ENCODE results near the gene ACAD9.

The ACAD9 gene

DNA sequence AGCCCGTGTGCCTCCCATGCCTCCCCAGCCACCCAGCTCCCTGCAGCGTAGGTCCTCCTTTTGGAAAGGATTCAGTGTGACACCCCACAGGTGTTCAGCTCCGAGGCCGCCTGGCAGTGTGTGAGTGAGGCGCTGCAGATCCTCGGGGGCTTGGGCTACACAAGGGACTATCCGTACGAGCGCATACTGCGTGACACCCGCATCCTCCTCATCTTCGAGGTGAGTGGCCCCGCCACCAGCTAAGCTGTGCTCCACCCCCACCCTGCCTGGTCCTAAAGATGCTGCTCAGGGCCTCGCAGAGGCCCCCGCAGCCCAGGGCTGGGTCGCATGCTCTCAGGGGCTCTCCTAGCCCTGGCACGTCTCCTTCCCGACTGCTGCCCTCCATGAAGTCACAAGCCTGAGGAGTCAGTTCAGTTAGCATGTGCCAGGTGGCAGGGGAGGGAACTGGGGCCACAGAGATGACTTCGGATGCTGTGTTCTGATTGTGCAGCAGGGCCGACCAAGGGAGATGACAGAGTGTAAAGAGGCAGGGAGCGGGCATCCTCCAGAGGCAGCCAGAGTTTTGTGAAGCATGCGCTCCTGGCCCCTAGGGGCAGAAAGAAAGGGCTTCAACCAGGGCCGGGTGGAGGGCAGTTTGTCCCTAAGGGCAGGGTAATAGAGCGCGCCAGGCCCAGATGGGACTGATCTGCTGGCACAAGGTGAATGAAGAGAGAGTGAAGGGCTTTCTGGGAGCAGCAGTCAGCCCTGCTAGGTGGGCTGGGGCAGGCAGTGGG is 26.8 kb downstream of the ACAD9 start:
- Histone ChIP-seq H3K4me3 (ENCODE audit: insufficient read length, low read depth) (no peak overlapping the region), H3K36me3 (ENCODE audit: insufficient read depth, insufficient read length, low read length) (peaks cover 98% of the 10 kb centered on the region), H3K27me3 (ENCODE audit: insufficient read depth, insufficient read length) (no peaks in the 10 kb centered on the region), H3K9ac (ENCODE audit: insufficient read length, low read depth) (no peak overlapping the region), H3K9me3 (ENCODE audit: insufficient read depth, low read length) (no peaks in the 10 kb centered on the region), H3K4me1 (ENCODE audit: insufficient read depth, insufficient read length) (no peaks in the 10 kb centered on the region)
- TF ChIP-seq SUZ12 (IDR thresholded peaks at IDR 0.05; ENCODE audit: extremely low read depth, insufficient read depth, insufficient read length): no peak
- TF ChIP-seq ZNF274 (IDR thresholded peaks at IDR 0.05; ENCODE audit: low read depth, low read length): no peak
- TF ChIP-seq YY1 (IDR thresholded peaks at IDR 0.05; ENCODE audit: insufficient read depth, insufficient read length): no peak
- DNase-seq (ENCODE audit: low read depth, low spot score): no peak

DNA sequence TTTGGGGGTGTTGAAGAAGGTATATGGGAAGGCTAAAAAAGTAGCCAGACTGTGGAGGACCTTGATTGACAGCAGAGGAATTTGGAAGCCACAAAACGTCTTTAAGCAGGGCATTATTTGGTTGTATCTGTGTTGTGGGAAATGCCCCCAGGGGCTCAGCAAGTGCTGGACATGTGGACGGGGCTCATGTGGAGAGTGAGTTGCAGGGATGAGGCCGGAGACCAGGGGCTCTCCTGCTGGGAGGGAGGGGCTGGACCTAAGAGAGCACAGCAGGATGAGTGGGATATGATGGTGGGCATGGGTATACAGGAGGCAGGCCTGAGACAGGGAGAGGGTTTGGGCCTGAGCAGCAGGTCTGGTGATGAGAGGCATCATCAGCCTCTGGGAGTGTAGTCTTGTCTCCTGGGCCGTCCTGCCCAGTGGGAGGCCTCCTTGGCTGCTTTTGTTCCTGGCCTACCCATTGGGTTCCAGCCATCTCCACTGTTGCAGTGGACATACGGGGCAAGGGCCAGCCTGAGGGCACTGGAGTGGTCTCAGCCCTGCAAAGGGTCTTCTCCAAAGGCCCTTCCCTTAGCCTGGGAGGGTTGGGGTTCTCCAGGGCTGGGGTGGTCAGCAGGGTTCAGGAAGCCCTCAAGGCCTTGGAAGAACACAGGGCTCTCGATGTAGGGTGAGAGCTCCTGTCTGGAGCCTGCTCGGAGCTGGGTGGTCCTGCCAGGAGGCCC is 27.5 kb downstream of the ACAD9 start:
- Histone ChIP-seq H3K9ac (ENCODE audit: insufficient read length, low read depth) (no peak overlapping the region), H3K4me3 (ENCODE audit: insufficient read length, low read depth) (no peak overlapping the region), H3K4me1 (ENCODE audit: insufficient read depth, insufficient read length) (no peaks in the 10 kb centered on the region), H3K9me3 (ENCODE audit: insufficient read depth, low read length) (no peaks in the 10 kb centered on the region), H3K27me3 (ENCODE audit: insufficient read depth, insufficient read length) (no peaks in the 10 kb centered on the region), H3K36me3 (ENCODE audit: insufficient read depth, insufficient read length, low read length) (peaks cover 98% of the 10 kb centered on the region)
- TF ChIP-seq SUZ12 (IDR thresholded peaks at IDR 0.05; ENCODE audit: extremely low read depth, insufficient read depth, insufficient read length) (no peak), ZNF274 (IDR thresholded peaks at IDR 0.05; ENCODE audit: low read depth, low read length) (no peak), YY1 (IDR thresholded peaks at IDR 0.05; ENCODE audit: insufficient read depth, insufficient read length) (no peak)
- no peak for DNase-seq (ENCODE audit: low read depth, low spot score)

DNA sequence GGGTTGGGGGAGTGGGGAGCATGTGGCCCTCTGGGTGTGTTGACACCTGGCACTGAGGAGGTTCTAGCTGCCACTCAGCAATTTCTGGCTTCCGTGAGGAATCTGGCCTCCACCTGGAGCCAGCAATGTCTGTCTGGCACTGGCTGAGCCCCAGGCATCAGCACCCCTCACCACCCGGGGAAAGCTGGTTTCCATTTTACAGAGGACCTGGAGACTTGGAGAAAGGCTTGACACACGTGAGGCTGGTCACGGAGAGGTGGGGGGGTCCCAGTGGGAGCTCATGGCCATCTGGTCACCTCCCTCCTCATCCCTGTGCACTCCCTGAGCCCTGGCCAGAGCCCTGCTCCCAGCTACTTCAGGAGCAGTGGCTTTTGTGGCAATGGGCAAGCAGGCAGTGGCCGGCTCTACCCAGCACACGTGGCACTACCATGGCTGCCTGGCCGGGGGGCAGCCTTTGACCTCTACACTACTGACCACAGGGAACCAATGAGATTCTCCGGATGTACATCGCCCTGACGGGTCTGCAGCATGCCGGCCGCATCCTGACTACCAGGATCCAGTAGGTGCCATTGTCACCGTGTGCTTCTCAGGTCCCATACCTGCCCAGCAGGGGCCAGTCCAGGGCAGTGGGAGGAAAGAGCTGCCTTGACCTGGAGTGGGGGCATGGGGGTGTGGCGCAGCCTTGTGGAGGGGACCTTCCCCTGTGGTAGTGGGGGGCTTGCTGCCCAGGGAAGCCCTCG is 28.5 kb downstream of the ACAD9 start:
- Histone ChIP-seq H3K9me3 (ENCODE audit: insufficient read depth, low read length) (no peaks in the 10 kb centered on the region), H3K4me1 (ENCODE audit: insufficient read depth, insufficient read length) (no peaks in the 10 kb centered on the region), H3K4me3 (ENCODE audit: insufficient read length, low read depth) (no peak overlapping the region), H3K9ac (ENCODE audit: insufficient read length, low read depth) (no peak overlapping the region), H3K27me3 (ENCODE audit: insufficient read depth, insufficient read length) (no peaks in the 10 kb centered on the region), H3K36me3 (ENCODE audit: insufficient read depth, insufficient read length, low read length) (peaks cover 98% of the 10 kb centered on the region)
- DNase-seq (ENCODE audit: low read depth, low spot score): no peak
- TF ChIP-seq YY1 (IDR thresholded peaks at IDR 0.05; ENCODE audit: insufficient read depth, insufficient read length) (no peak), SUZ12 (IDR thresholded peaks at IDR 0.05; ENCODE audit: extremely low read depth, insufficient read depth, insufficient read length) (no peak)

DNA sequence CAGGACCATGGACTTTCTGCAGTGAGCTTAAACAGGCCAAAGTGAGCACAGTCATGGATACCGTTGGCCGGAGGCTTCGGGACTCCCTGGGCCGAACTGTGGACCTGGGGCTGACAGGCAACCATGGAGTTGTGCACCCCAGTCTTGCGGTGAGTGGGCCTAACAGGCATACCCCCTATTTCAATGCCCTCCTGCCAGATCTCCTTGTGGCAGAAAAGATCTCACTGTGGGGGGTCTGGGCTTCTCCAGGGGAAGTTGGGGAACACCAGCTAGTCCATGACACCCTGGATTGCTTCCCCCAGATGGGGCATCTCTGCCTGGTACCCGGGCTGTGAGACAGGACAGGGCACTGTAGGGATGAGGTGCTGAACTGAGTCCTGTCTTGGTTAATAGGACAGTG is 29.5 kb downstream of the ACAD9 start:
- H3K9me3 ChIP-seq (ENCODE audit: insufficient read depth, low read length): no peaks in the 10 kb centered on the region
- peaks cover 98% of the 10 kb centered on the region for H3K36me3 ChIP-seq (ENCODE audit: insufficient read depth, insufficient read length, low read length)
- no peak overlapping the region for H3K9ac ChIP-seq (ENCODE audit: insufficient read length, low read depth)
- H3K4me1 ChIP-seq (ENCODE audit: insufficient read depth, insufficient read length): no peaks in the 10 kb centered on the region
- no peak for DNase-seq (ENCODE audit: low read depth, low spot score)
- no peak for TF ChIP-seq SUZ12 (IDR thresholded peaks at IDR 0.05; ENCODE audit: extremely low read depth, insufficient read depth, insufficient read length)
- TF ChIP-seq ZNF274 (IDR thresholded peaks at IDR 0.05; ENCODE audit: low read depth, low read length): no peak
- no peak for TF ChIP-seq YY1 (IDR thresholded peaks at IDR 0.05; ENCODE audit: insufficient read depth, insufficient read length)
- H3K4me3 ChIP-seq (ENCODE audit: insufficient read length, low read depth): no peak overlapping the region
- H3K27me3 ChIP-seq (ENCODE audit: insufficient read depth, insufficient read length): no peaks in the 10 kb centered on the region

DNA sequence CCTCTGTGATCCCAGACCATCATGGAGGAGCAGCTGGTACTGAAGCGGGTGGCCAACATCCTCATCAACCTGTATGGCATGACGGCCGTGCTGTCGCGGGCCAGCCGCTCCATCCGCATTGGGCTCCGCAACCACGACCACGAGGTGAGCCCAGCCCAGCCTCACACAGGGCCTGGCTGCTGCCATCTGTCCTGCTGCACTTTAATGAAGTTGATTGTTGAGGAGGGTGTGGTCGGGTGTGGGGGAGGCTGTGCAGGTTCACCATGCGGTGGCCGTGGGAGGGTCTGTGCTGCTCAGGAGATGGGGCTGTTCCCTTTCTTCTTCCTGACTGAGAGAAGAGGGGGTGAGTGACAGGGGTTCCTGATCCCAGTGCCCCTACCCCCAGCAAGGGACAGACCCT is 30.6 kb downstream of the ACAD9 start:
- DNase-seq (ENCODE audit: low read depth, low spot score): no peak
- H3K27me3 ChIP-seq (ENCODE audit: insufficient read depth, insufficient read length): no peaks in the 10 kb centered on the region
- no peak overlapping the region for H3K4me3 ChIP-seq (ENCODE audit: insufficient read length, low read depth)
- TF ChIP-seq ZNF274 (IDR thresholded peaks at IDR 0.05; ENCODE audit: low read depth, low read length) (no peak), YY1 (IDR thresholded peaks at IDR 0.05; ENCODE audit: insufficient read depth, insufficient read length) (no peak), SUZ12 (IDR thresholded peaks at IDR 0.05; ENCODE audit: extremely low read depth, insufficient read depth, insufficient read length) (no peak)
- H3K9me3 ChIP-seq (ENCODE audit: insufficient read depth, low read length): no peaks in the 10 kb centered on the region
- no peak overlapping the region for H3K9ac ChIP-seq (ENCODE audit: insufficient read length, low read depth)
- peaks cover 99% of the 10 kb centered on the region for H3K36me3 ChIP-seq (ENCODE audit: insufficient read depth, insufficient read length, low read length)
- no peaks in the 10 kb centered on the region for H3K4me1 ChIP-seq (ENCODE audit: insufficient read depth, insufficient read length)

DNA sequence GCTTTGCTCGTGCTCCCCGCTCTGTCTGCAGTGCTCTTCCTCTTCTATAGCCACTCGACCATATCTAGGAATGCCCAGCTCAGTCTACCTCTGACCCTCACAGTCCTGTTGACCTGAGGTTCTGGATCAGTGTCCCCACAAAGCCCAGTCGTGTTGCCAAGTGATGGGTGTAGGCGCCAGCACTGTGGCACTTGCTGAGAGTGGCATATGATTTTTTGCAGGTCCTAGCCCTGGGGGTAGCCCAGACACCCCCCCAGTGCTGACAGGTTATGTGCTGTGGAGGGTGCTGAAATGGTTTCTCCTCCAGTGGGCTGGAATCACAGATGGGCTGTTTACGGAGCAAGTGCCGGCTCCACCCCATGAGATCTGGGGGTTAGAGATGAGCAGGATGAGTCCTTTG is 32.5 kb downstream of the ACAD9 start:
- DNase-seq (ENCODE audit: low read depth, low spot score): no peak
- H3K9ac ChIP-seq (ENCODE audit: insufficient read length, low read depth): no peak overlapping the region
- H3K36me3 ChIP-seq (ENCODE audit: insufficient read depth, insufficient read length, low read length): peaks cover 99% of the 10 kb centered on the region
- no peak for TF ChIP-seq SUZ12 (IDR thresholded peaks at IDR 0.05; ENCODE audit: extremely low read depth, insufficient read depth, insufficient read length)
- no peaks in the 10 kb centered on the region for H3K9me3 ChIP-seq (ENCODE audit: insufficient read depth, low read length)
- no peak overlapping the region for H3K4me3 ChIP-seq (ENCODE audit: insufficient read length, low read depth)
- no peaks in the 10 kb centered on the region for H3K4me1 ChIP-seq (ENCODE audit: insufficient read depth, insufficient read length)
- no peaks in the 10 kb centered on the region for H3K27me3 ChIP-seq (ENCODE audit: insufficient read depth, insufficient read length)
